Suprapubic skin (tissue), 3 donors: ENCODE data around the gene DPYSL3.

Experiments
- EP300 ChIP-seq: sonication (generic); formaldehyde crosslinking; IDR thresholded peaks from one replicate; pipeline ENCODE4 v1.6.1; 2017; ENCODE audit warnings: antibody characterized with exemption
- TF ChIP-seq, protein P1 (sequence below), 2 donors: fragments of 200-600 bp in 1 of 2; fragments of 450-650 bp in 1 of 2; sonication (generic) in 1 of 2; IDR thresholded peaks; one replicate each; pipeline ENCODE4 v1.5.1; 2016 to 2019; ENCODE audit warnings: antibody characterized with exemption in 2 of 2, mild to moderate bottlenecking in 1 of 2, moderate library complexity in 1 of 2

DNA sequence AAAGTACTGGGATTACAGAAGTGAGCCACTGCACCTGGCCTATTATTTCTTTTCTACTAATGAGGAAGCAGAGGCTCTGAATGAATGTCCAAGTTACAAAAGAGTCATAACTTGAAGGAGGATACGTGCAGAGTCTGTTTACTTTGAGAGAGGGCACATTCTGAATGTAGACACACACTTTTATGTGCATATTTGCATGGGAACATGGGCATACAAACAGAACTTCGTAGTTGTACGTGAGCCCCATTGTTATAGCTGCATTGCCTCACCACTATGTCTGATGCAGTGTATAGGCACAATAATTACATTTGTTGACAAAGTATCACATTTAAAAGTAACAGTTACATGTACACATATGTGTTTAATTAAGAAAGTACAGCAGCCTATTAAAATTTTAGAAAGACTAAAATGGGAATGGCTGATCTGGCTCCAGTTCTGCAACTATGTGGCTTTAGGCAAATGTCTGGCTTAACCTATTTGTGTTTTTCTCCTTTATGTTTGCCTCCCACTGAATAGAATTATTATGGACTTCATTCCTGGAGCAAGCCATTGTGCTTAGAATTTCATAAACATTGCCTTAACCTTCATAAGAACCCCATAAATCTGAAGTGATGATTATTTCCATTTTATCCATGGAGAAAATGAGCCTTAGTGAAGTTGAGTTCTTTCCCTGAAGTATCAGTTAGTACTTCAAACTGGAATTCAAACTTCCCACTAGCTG, 3.0 kb upstream of the DPYSL3 start:
- TF ChIP-seq, protein P1, sequence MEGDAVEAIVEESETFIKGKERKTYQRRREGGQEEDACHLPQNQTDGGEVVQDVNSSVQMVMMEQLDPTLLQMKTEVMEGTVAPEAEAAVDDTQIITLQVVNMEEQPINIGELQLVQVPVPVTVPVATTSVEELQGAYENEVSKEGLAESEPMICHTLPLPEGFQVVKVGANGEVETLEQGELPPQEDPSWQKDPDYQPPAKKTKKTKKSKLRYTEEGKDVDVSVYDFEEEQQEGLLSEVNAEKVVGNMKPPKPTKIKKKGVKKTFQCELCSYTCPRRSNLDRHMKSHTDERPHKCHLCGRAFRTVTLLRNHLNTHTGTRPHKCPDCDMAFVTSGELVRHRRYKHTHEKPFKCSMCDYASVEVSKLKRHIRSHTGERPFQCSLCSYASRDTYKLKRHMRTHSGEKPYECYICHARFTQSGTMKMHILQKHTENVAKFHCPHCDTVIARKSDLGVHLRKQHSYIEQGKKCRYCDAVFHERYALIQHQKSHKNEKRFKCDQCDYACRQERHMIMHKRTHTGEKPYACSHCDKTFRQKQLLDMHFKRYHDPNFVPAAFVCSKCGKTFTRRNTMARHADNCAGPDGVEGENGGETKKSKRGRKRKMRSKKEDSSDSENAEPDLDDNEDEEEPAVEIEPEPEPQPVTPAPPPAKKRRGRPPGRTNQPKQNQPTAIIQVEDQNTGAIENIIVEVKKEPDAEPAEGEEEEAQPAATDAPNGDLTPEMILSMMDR (IDR thresholded peaks at IDR 0.05) = no peak
- TF ChIP-seq EP300 = no peak
